ENCODE results near the gene KRT20. TPM values are rescaled to one million over a fixed set of nuclear protein-coding genes. Genes with fewer than 3 reads are reported as not detected.

Gene KRT20
- total and polyA plus RNA-seq, 2 donors, result 0.85 to 3.8 TPM

DNA sequence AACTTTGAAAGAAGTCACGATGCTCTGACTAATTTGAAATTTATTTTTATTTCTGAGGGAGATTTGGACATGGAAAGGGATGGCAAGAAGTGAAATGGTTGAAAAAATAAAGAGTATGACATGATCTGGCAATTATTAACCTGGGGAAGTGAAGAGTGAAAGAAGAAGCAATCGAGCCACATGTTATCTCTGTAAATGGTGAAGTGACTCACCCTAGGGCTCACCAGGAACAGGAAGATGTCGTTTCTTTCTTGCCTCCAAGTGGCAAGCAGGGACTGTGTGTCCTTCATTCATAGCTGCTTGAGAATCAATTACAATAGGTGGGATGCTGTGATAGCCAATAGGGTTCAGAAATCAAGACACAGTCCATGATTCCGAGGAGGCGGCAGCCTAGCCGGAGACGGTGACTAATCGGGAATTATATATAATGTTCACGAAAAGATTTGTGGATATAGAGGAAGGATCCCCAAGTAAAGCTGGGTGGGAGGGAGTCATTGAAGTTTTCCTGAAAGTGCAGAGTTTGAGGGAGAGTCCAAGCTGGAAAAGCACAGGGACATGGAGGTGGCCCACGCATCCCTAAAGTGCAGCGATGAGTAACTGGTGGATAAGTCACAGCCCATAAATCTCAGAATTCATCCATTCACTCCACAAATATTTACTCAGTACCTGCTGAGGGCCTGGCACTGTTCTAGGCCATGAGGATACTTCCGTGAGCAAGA, 18.2 kb upstream of the KRT20 start:
- Histone ChIP-seq H3K9me3 (ENCODE audit: control insufficient read depth in 2 of 2, insufficient read depth in 1 of 2, low read length in 1 of 2) (no peaks in the 10 kb centered on the region), H3K27ac (ENCODE audit: low read depth in 1 of 2, low read length in 1 of 2) (no peak overlapping the region), H3K4me3 (ENCODE audit: low read length in 2 of 2) (no peak overlapping the region), H3K36me3 (ENCODE audit: control insufficient read depth in 2 of 2, insufficient read depth in 2 of 2, low read length in 1 of 2) (no peaks in the 10 kb centered on the region), H3K27me3 (ENCODE audit: control insufficient read depth in 2 of 2, insufficient read depth in 1 of 2, low read length in 1 of 2) (no peaks in the 10 kb centered on the region), H3K4me1 (ENCODE audit: control insufficient read depth in 2 of 2, insufficient read depth in 2 of 2, low read length in 2 of 2) (no peaks in the 10 kb centered on the region)
- no peak for DNase-seq (ENCODE audit: low read depth in 6 of 9, low spot score in 9 of 9)
- 84% methylated on average over 12 of the region's 12 CpGs for WGBS

GRCh38 chr17:40902498-40902897, 17.5 kb upstream of the KRT20 start:
- H3K27ac ChIP-seq (ENCODE audit: low read depth in 1 of 2, low read length in 1 of 2), result no peak overlapping the region
- no peak for DNase-seq (ENCODE audit: low read depth in 6 of 9, low spot score in 9 of 9)
- H3K4me3 ChIP-seq (ENCODE audit: low read length in 2 of 2), result no peak overlapping the region
- 93% methylated on average over 4 of the region's 4 CpGs for WGBS
- no peaks in the 10 kb centered on the region for H3K36me3 ChIP-seq (ENCODE audit: control insufficient read depth in 2 of 2, insufficient read depth in 2 of 2, low read length in 1 of 2)
- no peaks in the 10 kb centered on the region for H3K27me3 ChIP-seq (ENCODE audit: control insufficient read depth in 2 of 2, insufficient read depth in 1 of 2, low read length in 1 of 2)
- H3K9me3 ChIP-seq (ENCODE audit: control insufficient read depth in 2 of 2, insufficient read depth in 1 of 2, low read length in 1 of 2), result no peaks in the 10 kb centered on the region
- H3K4me1 ChIP-seq (ENCODE audit: control insufficient read depth in 2 of 2, insufficient read depth in 2 of 2, low read length in 2 of 2), result no peaks in the 10 kb centered on the region

DNA sequence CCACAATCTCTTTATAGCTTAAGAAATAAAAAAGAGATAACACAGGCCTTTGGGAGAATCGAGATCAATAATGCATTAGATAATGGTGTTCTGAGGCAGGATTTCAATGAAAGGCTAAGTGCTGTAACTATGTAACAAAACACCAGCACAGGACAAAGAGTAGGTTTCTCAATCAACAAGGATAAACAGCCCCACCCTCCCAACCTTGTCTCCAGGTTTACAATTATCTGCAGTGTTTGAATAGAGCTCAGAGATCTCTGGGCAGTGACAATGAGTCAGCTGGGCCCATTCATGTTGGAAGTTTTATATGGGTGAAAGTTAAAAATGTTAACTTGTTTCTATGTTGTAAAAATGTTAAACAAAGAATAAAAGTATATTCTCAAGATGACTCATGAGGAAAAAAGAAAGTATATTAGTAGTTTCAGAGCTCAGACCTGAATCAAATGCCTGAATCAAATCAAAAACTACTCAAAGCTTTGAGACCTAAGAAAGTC, 17.0 kb upstream of the KRT20 start:
- Histone ChIP-seq H3K4me3 (ENCODE audit: low read length in 2 of 2) (no peak overlapping the region), H3K36me3 (ENCODE audit: control insufficient read depth in 2 of 2, insufficient read depth in 2 of 2, low read length in 1 of 2) (no peaks in the 10 kb centered on the region), H3K27me3 (ENCODE audit: control insufficient read depth in 2 of 2, insufficient read depth in 1 of 2, low read length in 1 of 2) (no peaks in the 10 kb centered on the region), H3K27ac (ENCODE audit: low read depth in 1 of 2, low read length in 1 of 2) (no peak overlapping the region), H3K9me3 (ENCODE audit: control insufficient read depth in 2 of 2, insufficient read depth in 1 of 2, low read length in 1 of 2) (no peaks in the 10 kb centered on the region), H3K4me1 (ENCODE audit: control insufficient read depth in 2 of 2, insufficient read depth in 2 of 2, low read length in 2 of 2) (no peaks in the 10 kb centered on the region)
- WGBS, result 91% methylated on average over 1 of the region's 1 CpG
- DNase-seq (ENCODE audit: low read depth in 6 of 9, low spot score in 9 of 9), result no peak

GRCh38 chr17:40900809-40901356, 15.8 kb upstream of the KRT20 start:
- no peaks in the 10 kb centered on the region for H3K4me1 ChIP-seq (ENCODE audit: control insufficient read depth in 2 of 2, insufficient read depth in 2 of 2, low read length in 2 of 2)
- DNase-seq (ENCODE audit: low read depth in 6 of 9, low spot score in 9 of 9), result no peak
- no peaks in the 10 kb centered on the region for H3K9me3 ChIP-seq (ENCODE audit: control insufficient read depth in 2 of 2, insufficient read depth in 1 of 2, low read length in 1 of 2)
- H3K4me3 ChIP-seq (ENCODE audit: low read length in 2 of 2), result no peak overlapping the region
- H3K27ac ChIP-seq (ENCODE audit: low read depth in 1 of 2, low read length in 1 of 2), result no peak overlapping the region
- H3K27me3 ChIP-seq (ENCODE audit: control insufficient read depth in 2 of 2, insufficient read depth in 1 of 2, low read length in 1 of 2), result no peaks in the 10 kb centered on the region
- H3K36me3 ChIP-seq (ENCODE audit: control insufficient read depth in 2 of 2, insufficient read depth in 2 of 2, low read length in 1 of 2), result no peaks in the 10 kb centered on the region
- 93% methylated on average over 5 of the region's 5 CpGs for WGBS

DNA sequence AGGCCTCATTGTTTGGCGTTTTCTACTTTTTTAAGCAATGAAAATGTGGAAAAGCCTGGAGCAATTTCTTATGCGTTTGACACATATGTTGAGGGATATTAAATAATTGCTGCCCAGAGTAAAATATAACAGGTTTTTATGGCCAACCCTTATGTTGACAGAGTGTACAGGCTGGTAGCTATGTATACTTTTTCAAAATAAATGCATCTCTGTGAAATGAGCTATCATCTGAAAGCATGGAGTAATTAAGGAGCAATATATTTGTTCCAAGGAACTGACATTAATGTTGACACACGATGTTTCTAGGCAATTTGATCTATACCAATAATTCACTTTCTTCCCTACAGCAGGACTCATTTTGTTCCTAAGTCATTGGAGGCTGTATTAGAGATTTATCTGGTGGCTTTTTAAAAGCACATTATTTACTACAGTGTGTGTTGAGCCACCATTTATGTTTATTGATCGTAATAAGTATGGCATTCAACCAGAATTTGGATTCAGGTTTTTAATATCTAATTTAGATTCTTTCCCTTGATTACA, 11.9 kb upstream of the KRT20 start:
- Histone ChIP-seq H3K36me3 (ENCODE audit: control insufficient read depth in 2 of 2, insufficient read depth in 2 of 2, low read length in 1 of 2) (no peaks in the 10 kb centered on the region), H3K9me3 (ENCODE audit: control insufficient read depth in 2 of 2, insufficient read depth in 1 of 2, low read length in 1 of 2) (no peaks in the 10 kb centered on the region), H3K27me3 (ENCODE audit: control insufficient read depth in 2 of 2, insufficient read depth in 1 of 2, low read length in 1 of 2) (no peaks in the 10 kb centered on the region), H3K4me1 (ENCODE audit: control insufficient read depth in 2 of 2, insufficient read depth in 2 of 2, low read length in 2 of 2) (no peaks in the 10 kb centered on the region), H3K27ac (ENCODE audit: low read depth in 1 of 2, low read length in 1 of 2) (no peak overlapping the region), H3K4me3 (ENCODE audit: low read length in 2 of 2) (no peak overlapping the region)
- 97% methylated on average over 4 of the region's 4 CpGs for whole genome bisulfite sequencing
- no peak for DNase-seq (ENCODE audit: low read depth in 6 of 9, low spot score in 9 of 9)

GRCh38 chr17:40895106-40895730, 10.2 kb upstream of the KRT20 start:
- H3K27me3 ChIP-seq (ENCODE audit: control insufficient read depth in 2 of 2, insufficient read depth in 1 of 2, low read length in 1 of 2), result no peaks in the 10 kb centered on the region
- H3K4me3 ChIP-seq (ENCODE audit: low read length in 2 of 2), result no peak overlapping the region
- H3K4me1 ChIP-seq (ENCODE audit: control insufficient read depth in 2 of 2, insufficient read depth in 2 of 2, low read length in 2 of 2), result no peaks in the 10 kb centered on the region
- DNase-seq (ENCODE audit: low read depth in 6 of 9, low spot score in 9 of 9), result no peak
- no peaks in the 10 kb centered on the region for H3K9me3 ChIP-seq (ENCODE audit: control insufficient read depth in 2 of 2, insufficient read depth in 1 of 2, low read length in 1 of 2)
- no peaks in the 10 kb centered on the region for H3K36me3 ChIP-seq (ENCODE audit: control insufficient read depth in 2 of 2, insufficient read depth in 2 of 2, low read length in 1 of 2)
- H3K27ac ChIP-seq (ENCODE audit: low read depth in 1 of 2, low read length in 1 of 2), result no peak overlapping the region
- 64% methylated on average over 9 of the region's 9 CpGs for WGBS

- no peaks in the 10 kb centered on the region for H3K9me3 ChIP-seq (ENCODE audit: control insufficient read depth in 2 of 2, insufficient read depth in 1 of 2, low read length in 1 of 2)
- DNase-seq (ENCODE audit: low read depth in 6 of 9, low spot score in 9 of 9), result no peak
- H3K27me3 ChIP-seq (ENCODE audit: control insufficient read depth in 2 of 2, insufficient read depth in 1 of 2, low read length in 1 of 2), result peaks cover 0 to 6% of the 10 kb centered on the region in 2 donors
- H3K4me3 ChIP-seq (ENCODE audit: low read length in 2 of 2), result no peak overlapping the region
- 90% methylated on average over 2 of the region's 2 CpGs for WGBS
- no peak overlapping the region for H3K27ac ChIP-seq (ENCODE audit: low read depth in 1 of 2, low read length in 1 of 2)
- H3K36me3 ChIP-seq (ENCODE audit: control insufficient read depth in 2 of 2, insufficient read depth in 2 of 2, low read length in 1 of 2), result no peaks in the 10 kb centered on the region
- no peaks in the 10 kb centered on the region for H3K4me1 ChIP-seq (ENCODE audit: control insufficient read depth in 2 of 2, insufficient read depth in 2 of 2, low read length in 2 of 2)
Measured at GRCh38 chr17:40888196-40888720, 3.2 kb upstream of the KRT20 start.

DNA sequence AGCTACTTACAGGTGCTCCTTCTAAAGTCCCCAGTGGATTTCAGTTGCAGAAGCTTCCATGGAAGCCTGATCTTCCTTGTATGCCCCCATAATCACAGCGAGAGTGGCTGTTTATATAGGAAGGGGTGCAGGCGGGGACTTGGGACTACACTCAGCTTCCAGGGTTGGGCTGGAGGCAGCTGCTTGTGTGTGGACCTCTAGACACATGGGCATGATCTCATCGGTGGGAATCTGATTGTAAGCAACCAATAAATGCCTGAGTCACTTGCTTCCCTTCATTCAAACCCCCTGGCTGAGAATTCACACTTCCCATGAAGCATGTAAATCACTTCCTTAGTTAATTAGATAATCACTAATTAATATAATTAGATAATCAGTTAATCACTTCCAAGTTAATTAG, 1.0 kb upstream of the KRT20 start:
- no peaks in the 10 kb centered on the region for H3K36me3 ChIP-seq (ENCODE audit: control insufficient read depth in 2 of 2, insufficient read depth in 2 of 2, low read length in 1 of 2)
- H3K4me3 ChIP-seq (ENCODE audit: low read length in 2 of 2), result no peak overlapping the region
- no peak overlapping the region for H3K27ac ChIP-seq (ENCODE audit: low read depth in 1 of 2, low read length in 1 of 2)
- H3K9me3 ChIP-seq (ENCODE audit: control insufficient read depth in 2 of 2, insufficient read depth in 1 of 2, low read length in 1 of 2), result no peaks in the 10 kb centered on the region
- H3K27me3 ChIP-seq (ENCODE audit: control insufficient read depth in 2 of 2, insufficient read depth in 1 of 2, low read length in 1 of 2), result peaks cover 0 to 6% of the 10 kb centered on the region in 2 donors
- no peak for DNase-seq (ENCODE audit: low read depth in 6 of 9, low spot score in 9 of 9)
- WGBS, result 87% methylated on average over 3 of the region's 3 CpGs
- no peaks in the 10 kb centered on the region for H3K4me1 ChIP-seq (ENCODE audit: control insufficient read depth in 2 of 2, insufficient read depth in 2 of 2, low read length in 2 of 2)

Data from thymus (tissue), 11 donors.